AG04450 (cell line): ENCODE results near the gene RGS6. TPM values are rescaled to one million over a fixed set of nuclear protein-coding genes. Genes with fewer than 3 reads are reported as not detected.

Experiments
- CTCF ChIA-PET: fragments of 300-600, 350-600 bp; formaldehyde crosslinking; extraction: SDS; loops from one replicate; lab custom pipeline; 2022; ENCODE audit warnings: antibody characterized with exemption, inconsistent platforms; lab: Charles Lee
- POLR2A ChIA-PET: fragments of 350-600 bp; formaldehyde crosslinking; extraction: SDS; loops from one replicate; lab custom pipeline; 2021; ENCODE audit warnings: antibody characterized with exemption, inconsistent platforms; lab: Yijun Ruan, JAX
- DNase-seq: peaks from one replicate; pipeline ENCODE4 v3.0.0-alpha.2; 2011; ENCODE audit warnings: low read depth, low spot score
- H3K27ac ChIP-seq: one replicate; pipeline ENCODE4 v1.5.1; 2012; ENCODE audit warnings: low read depth, low read length, control low read depth
- H3K27me3 ChIP-seq: one replicate; pipeline ENCODE4 v1.6.0; 2012; ENCODE audit warnings: low read length; ENCODE audit not compliant: control insufficient read depth, insufficient read depth
- H3K4me3 ChIP-seq: 2 replicates; pipeline ENCODE4 v1.5.1; 2011; ENCODE audit warnings: mild to moderate bottlenecking, low read depth, low read length, control low read depth
- H3K9me3 ChIP-seq: 2 replicates; pipeline ENCODE4 v1.5.1; 2012; ENCODE audit warnings: low read length; ENCODE audit not compliant: control insufficient read depth, insufficient read depth
- polyA plus RNA-seq: library from polyadenylated mRNA; depleted of rRNA; stranded (reverse); fragments of >200 nt; gene quantifications from 2 replicates; pipeline ENCODE4 v1.2.3, GENCODE V29; 2011
- TF ChIP-seq, protein P1 (sequence below): IDR thresholded peaks from 2 replicates; pipeline ENCODE4 v1.5.1; 2011; ENCODE audit warnings: low read depth, low read length, control low read depth, inconsistent platforms

Gene RGS6
- polyA plus RNA-seq, 1 experiment: not detected

DNA sequence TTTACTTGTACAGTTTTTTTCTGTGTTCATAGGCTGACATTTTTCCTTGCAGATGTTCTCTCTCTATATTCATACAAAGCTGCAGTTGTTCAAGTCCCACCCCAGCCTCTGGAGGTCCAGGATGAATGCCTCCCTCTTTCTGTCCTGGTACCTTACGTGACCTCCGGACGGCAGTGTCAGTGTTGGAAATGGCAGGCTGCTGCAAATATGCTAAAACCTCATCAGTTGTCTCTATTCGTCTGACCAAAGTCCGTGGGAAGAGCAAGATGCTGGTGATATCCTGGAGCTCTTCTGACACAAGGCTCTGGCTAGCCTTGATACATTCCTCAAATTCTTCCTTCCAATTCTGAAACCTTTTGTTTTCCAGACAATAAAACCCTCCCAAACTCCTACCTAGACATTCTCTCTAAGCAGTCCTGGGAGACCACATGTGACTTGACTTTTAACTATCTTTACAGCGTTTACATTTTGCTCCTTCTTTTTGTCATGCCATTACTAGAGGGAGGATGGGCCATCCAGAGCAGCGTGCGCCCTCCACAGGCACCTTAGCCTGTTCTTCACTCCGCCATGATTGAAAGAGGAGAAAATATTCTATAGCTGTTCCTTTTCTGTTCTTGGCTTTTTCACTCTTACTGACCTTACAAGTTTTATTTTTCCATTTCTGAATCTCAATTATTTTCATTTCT is 143.6 kb downstream of the RGS6 start:
- Histone ChIP-seq H3K27ac (no peak overlapping the region), H3K27me3 (no peaks in the 10 kb centered on the region), H3K4me3 (no peak overlapping the region), H3K9me3 (no peaks in the 10 kb centered on the region)
- no peak for DNase-seq
- TF ChIP-seq, protein P1, sequence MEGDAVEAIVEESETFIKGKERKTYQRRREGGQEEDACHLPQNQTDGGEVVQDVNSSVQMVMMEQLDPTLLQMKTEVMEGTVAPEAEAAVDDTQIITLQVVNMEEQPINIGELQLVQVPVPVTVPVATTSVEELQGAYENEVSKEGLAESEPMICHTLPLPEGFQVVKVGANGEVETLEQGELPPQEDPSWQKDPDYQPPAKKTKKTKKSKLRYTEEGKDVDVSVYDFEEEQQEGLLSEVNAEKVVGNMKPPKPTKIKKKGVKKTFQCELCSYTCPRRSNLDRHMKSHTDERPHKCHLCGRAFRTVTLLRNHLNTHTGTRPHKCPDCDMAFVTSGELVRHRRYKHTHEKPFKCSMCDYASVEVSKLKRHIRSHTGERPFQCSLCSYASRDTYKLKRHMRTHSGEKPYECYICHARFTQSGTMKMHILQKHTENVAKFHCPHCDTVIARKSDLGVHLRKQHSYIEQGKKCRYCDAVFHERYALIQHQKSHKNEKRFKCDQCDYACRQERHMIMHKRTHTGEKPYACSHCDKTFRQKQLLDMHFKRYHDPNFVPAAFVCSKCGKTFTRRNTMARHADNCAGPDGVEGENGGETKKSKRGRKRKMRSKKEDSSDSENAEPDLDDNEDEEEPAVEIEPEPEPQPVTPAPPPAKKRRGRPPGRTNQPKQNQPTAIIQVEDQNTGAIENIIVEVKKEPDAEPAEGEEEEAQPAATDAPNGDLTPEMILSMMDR: no peak
- POLR2A ChIA-PET: no interaction called here
- CTCF ChIA-PET: no interaction called here

DNA sequence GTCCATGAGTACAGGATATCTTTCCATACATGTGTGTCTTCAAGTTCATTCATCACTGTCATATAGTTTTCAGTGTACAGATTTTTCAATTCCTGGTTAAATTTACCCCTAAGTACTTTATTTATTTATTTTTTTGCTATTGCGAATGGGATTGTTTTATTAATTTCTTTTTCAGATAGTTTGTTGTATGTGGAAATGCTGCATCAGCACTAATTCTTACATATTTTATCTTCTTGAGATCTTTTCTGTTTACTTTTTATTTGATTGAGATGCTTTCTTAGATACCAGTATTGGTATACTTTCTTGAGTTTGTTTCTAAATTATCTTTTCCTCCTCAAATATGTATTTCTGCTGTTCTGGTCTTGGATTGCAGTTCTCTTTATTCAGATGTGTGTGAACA is 148.9 kb downstream of the RGS6 start:
- no peak for DNase-seq
- TF ChIP-seq, protein P1: no peak
- ChIA-PET POLR2A (no interaction called here), CTCF (interaction anchor here (1.5 kb wide), 1 partner anchor 22 kb away, joined by 3 read pairs; no protein-coding TSS in a partner anchor)
- H3K27ac ChIP-seq: no peak overlapping the region
- no peaks in the 10 kb centered on the region for H3K9me3 ChIP-seq
- no peak overlapping the region for H3K4me3 ChIP-seq
- no peaks in the 10 kb centered on the region for H3K27me3 ChIP-seq

DNA sequence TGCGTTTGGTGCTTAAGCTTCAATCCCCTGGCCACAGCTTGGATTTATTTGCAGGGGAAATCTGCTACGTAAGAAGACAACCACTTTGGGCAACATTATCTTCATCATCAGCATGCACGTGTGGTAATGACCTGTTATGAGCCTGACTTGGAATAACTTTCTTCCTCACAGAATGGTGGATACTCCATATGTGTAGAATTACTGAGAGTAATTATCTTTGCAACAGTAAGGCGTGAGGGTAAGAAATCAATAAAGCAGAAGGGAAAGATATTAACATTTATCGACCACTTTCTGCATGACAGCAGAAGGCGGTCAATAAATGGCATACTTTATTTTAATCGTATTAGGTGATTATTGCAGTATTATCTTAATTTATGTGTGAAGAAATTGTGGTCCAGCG is 152.7 kb downstream of the RGS6 start:
- POLR2A ChIA-PET: no interaction called here

GRCh38 chr14:72089625-72090024 is 157.4 kb downstream of the RGS6 start:
- Histone ChIP-seq H3K4me3 (no peak overlapping the region), H3K27ac (no peak overlapping the region), H3K9me3 (no peaks in the 10 kb centered on the region), H3K27me3 (no peaks in the 10 kb centered on the region)
- no peak for DNase-seq
- ChIA-PET POLR2A (no interaction called here), CTCF (interaction anchor here (1.3 kb wide), 1 partner anchor 14 kb away, joined by 4 read pairs; no protein-coding TSS in a partner anchor)
- TF ChIP-seq, protein P1: no peak

More for the DNA sequence above, 152.7 kb downstream of the RGS6 start:
- Histone ChIP-seq H3K27me3 (no peaks in the 10 kb centered on the region), H3K27ac (no peak overlapping the region), H3K9me3 (no peaks in the 10 kb centered on the region), H3K4me3 (no peak overlapping the region)
- DNase-seq: no peak
- TF ChIP-seq, protein P1: no peak
- CTCF ChIA-PET: no interaction called here

GRCh38 chr14:72094844-72095582 is 162.8 kb downstream of the RGS6 start:
- Histone ChIP-seq H3K27me3 (no peaks in the 10 kb centered on the region), H3K27ac (no peak overlapping the region), H3K4me3 (no peak overlapping the region), H3K9me3 (no peaks in the 10 kb centered on the region)
- TF ChIP-seq, protein P1: no peak
- POLR2A ChIA-PET: no interaction called here
- CTCF ChIA-PET: no interaction called here
- DNase-seq: no peak
